ENCODE data around the gene DCX. TPM values are rescaled to one million over a fixed set of nuclear protein-coding genes. Genes with fewer than 3 reads are reported as not detected.

DCX gene
- polyA plus RNA-seq, 1 donor (not counting 4 experiments of a cell fraction or from before 2014, with no cell fraction given) = not detected

DNA sequence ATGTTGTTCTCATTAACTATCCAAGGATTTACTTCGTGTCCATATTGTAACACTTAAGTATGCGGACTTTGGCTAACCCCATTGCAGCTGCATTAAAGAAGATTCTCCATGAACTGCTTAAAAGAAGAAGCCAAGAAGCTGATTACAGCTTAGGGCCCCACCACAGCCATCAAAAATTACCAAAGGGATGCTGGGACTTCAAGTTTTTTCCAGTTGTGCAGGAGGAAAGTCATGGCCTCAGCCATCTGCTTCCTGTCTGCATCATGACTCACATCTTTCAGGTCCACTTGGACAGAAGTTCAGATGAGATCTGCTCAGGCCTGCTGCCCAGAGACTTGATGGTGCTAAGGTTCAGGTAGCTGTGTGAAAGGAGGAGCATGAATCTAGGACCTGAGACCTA lies 102.9 kb downstream of the DCX start:
- Histone ChIP-seq H3K4me3 (ENCODE audit: control insufficient read depth in 2 of 3, extremely low read depth in 1 of 3, insufficient read depth in 2 of 3, low read depth in 1 of 3, low read length in 3 of 3) (no peak overlapping the region), H3K9me3 (ENCODE audit: control insufficient read depth, low read depth, low read length) (no peaks in the 10 kb centered on the region), H3K4me2 (ENCODE audit: control insufficient read depth, extremely low read depth, insufficient read depth, low read depth, low read length) (no peak overlapping the region), H3K27ac (ENCODE audit: control insufficient read depth, insufficient read depth, low read length) (no peak overlapping the region), H3K9ac (ENCODE audit: control insufficient read depth, extremely low read depth, insufficient read depth, low read length) (no peak overlapping the region), H3K4me1 (ENCODE audit: control insufficient read depth, extremely low read depth, insufficient read depth, low read length) (no peaks in the 10 kb centered on the region), H3K27me3 (ENCODE audit: control insufficient read depth, extremely low read depth, insufficient read depth, low read length) (no peaks in the 10 kb centered on the region), H3K79me2 (ENCODE audit: control insufficient read depth, insufficient read depth, low read length) (no peaks in the 10 kb centered on the region), H3K9me1 (ENCODE audit: control insufficient read depth, extremely low read depth, insufficient read depth, low read length) (no peaks in the 10 kb centered on the region), H2AFZ (ENCODE audit: control insufficient read depth, low read length) (no peak overlapping the region), H3K36me3 (ENCODE audit: control insufficient read depth in 2 of 2, extremely low read depth in 1 of 2, insufficient read depth in 2 of 2, low read length in 2 of 2) (no peaks in the 10 kb centered on the region), H4K20me1 (ENCODE audit: control insufficient read depth, extremely low read depth, insufficient read depth, low read length) (no peaks in the 10 kb centered on the region)
- no peak for FAIRE-seq
- dilution Hi-C loops (cut with MboI; ENCODE audit: extremely low pct_ligation_motif_present, low sequenced_read_pairs) = no loop called here
- TF ChIP-seq, protein P1, sequence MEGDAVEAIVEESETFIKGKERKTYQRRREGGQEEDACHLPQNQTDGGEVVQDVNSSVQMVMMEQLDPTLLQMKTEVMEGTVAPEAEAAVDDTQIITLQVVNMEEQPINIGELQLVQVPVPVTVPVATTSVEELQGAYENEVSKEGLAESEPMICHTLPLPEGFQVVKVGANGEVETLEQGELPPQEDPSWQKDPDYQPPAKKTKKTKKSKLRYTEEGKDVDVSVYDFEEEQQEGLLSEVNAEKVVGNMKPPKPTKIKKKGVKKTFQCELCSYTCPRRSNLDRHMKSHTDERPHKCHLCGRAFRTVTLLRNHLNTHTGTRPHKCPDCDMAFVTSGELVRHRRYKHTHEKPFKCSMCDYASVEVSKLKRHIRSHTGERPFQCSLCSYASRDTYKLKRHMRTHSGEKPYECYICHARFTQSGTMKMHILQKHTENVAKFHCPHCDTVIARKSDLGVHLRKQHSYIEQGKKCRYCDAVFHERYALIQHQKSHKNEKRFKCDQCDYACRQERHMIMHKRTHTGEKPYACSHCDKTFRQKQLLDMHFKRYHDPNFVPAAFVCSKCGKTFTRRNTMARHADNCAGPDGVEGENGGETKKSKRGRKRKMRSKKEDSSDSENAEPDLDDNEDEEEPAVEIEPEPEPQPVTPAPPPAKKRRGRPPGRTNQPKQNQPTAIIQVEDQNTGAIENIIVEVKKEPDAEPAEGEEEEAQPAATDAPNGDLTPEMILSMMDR (optimal IDR thresholded peaks at IDR 0.05 in 1 of 3, IDR thresholded peaks at IDR 0.05 in 1 of 3, conservative IDR thresholded peaks at IDR 0.05 in 1 of 3; ENCODE audit: extremely low read depth in 1 of 3, insufficient read depth in 2 of 3, low read length in 3 of 3) = no peak
- TF ChIP-seq EZH2 (IDR thresholded peaks at IDR 0.05; ENCODE audit: low read length) = no peak
- no peak for DNase-seq (ENCODE audit: low read depth, low spot score)

DNA sequence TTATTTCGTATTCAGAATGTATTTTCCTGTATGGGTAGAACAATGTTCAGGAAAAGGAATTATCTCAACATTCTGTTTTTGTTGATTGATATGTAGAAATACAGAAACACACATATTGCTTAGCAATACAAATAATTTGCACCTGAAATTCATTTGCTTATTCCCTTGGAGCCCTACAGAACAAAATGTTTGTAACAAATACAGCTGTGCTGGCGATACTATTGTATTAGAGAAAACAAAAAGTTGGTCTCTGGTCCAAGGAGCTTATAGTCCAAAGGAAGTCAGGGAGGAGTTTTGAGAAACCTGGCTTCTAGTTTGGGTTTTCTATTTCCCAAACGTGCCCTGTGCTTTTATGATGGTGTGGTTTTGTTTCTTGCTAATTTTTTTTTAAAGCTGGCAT lies 104.0 kb downstream of the DCX start:
- Histone ChIP-seq H3K9ac (ENCODE audit: control insufficient read depth, extremely low read depth, insufficient read depth, low read length) (no peak overlapping the region), H3K79me2 (ENCODE audit: control insufficient read depth, insufficient read depth, low read length) (no peaks in the 10 kb centered on the region), H3K36me3 (ENCODE audit: control insufficient read depth in 2 of 2, extremely low read depth in 1 of 2, insufficient read depth in 2 of 2, low read length in 2 of 2) (no peaks in the 10 kb centered on the region), H3K4me2 (ENCODE audit: control insufficient read depth, extremely low read depth, insufficient read depth, low read depth, low read length) (no peak overlapping the region), H3K9me3 (ENCODE audit: control insufficient read depth, low read depth, low read length) (no peaks in the 10 kb centered on the region), H3K4me1 (ENCODE audit: control insufficient read depth, extremely low read depth, insufficient read depth, low read length) (no peaks in the 10 kb centered on the region), H4K20me1 (ENCODE audit: control insufficient read depth, extremely low read depth, insufficient read depth, low read length) (no peaks in the 10 kb centered on the region), H3K4me3 (ENCODE audit: control insufficient read depth in 2 of 3, extremely low read depth in 1 of 3, insufficient read depth in 2 of 3, low read depth in 1 of 3, low read length in 3 of 3) (no peak overlapping the region), H3K9me1 (ENCODE audit: control insufficient read depth, extremely low read depth, insufficient read depth, low read length) (no peaks in the 10 kb centered on the region), H2AFZ (ENCODE audit: control insufficient read depth, low read length) (no peak overlapping the region), H3K27me3 (ENCODE audit: control insufficient read depth, extremely low read depth, insufficient read depth, low read length) (no peaks in the 10 kb centered on the region), H3K27ac (ENCODE audit: control insufficient read depth, insufficient read depth, low read length) (no peak overlapping the region)
- no peak for DNase-seq (ENCODE audit: low read depth, low spot score)
- TF ChIP-seq, protein P1 (optimal IDR thresholded peaks at IDR 0.05 in 1 of 3, IDR thresholded peaks at IDR 0.05 in 1 of 3, conservative IDR thresholded peaks at IDR 0.05 in 1 of 3; ENCODE audit: extremely low read depth in 1 of 3, insufficient read depth in 2 of 3, low read length in 3 of 3) = no peak
- no peak for TF ChIP-seq EZH2 (IDR thresholded peaks at IDR 0.05; ENCODE audit: low read length)
- no peak for FAIRE-seq
- dilution Hi-C loops (cut with MboI; ENCODE audit: extremely low pct_ligation_motif_present, low sequenced_read_pairs) = no loop called here
